Stimulated activated memory B cell treated with anti-CD40 and anti-IgM and Interleukin-4, amounts not matched to agents 10 μg/mL and 1 μg/mL and 100 μg/mL, for 72 hours (primary cell): ENCODE measurements around the gene TRIP6.

Experiments used
- ATAC-seq: fragments of 150-1000 bp; cut with Tn5 transposase; 2 replicates; pipeline ENCODE4 v1.10.0; 2021
- H3K27ac Mint-ChIP-seq: one replicate; pipeline ENCODE4 v1.8.0; 2022; ENCODE audit warnings: mild to moderate bottlenecking, mixed read lengths
- H3K27me3 Mint-ChIP-seq: one replicate; pipeline ENCODE4 v1.8.0; 2022; ENCODE audit warnings: mixed read lengths
- H3K36me3 Mint-ChIP-seq: one replicate; pipeline ENCODE4 v1.8.0; 2022; ENCODE audit warnings: mixed read lengths
- H3K4me1 Mint-ChIP-seq: one replicate; pipeline ENCODE4 v1.8.0; 2022; ENCODE audit warnings: mixed read lengths
- H3K4me3 Mint-ChIP-seq: one replicate; pipeline ENCODE4 v1.8.0; 2022; ENCODE audit warnings: mild to moderate bottlenecking, moderate library complexity, mixed read lengths
- H3K9me3 Mint-ChIP-seq: one replicate; pipeline ENCODE4 v1.8.0; 2022; ENCODE audit warnings: mixed read lengths

Gene TRIP6, protein sequence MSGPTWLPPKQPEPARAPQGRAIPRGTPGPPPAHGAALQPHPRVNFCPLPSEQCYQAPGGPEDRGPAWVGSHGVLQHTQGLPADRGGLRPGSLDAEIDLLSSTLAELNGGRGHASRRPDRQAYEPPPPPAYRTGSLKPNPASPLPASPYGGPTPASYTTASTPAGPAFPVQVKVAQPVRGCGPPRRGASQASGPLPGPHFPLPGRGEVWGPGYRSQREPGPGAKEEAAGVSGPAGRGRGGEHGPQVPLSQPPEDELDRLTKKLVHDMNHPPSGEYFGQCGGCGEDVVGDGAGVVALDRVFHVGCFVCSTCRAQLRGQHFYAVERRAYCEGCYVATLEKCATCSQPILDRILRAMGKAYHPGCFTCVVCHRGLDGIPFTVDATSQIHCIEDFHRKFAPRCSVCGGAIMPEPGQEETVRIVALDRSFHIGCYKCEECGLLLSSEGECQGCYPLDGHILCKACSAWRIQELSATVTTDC

DNA sequence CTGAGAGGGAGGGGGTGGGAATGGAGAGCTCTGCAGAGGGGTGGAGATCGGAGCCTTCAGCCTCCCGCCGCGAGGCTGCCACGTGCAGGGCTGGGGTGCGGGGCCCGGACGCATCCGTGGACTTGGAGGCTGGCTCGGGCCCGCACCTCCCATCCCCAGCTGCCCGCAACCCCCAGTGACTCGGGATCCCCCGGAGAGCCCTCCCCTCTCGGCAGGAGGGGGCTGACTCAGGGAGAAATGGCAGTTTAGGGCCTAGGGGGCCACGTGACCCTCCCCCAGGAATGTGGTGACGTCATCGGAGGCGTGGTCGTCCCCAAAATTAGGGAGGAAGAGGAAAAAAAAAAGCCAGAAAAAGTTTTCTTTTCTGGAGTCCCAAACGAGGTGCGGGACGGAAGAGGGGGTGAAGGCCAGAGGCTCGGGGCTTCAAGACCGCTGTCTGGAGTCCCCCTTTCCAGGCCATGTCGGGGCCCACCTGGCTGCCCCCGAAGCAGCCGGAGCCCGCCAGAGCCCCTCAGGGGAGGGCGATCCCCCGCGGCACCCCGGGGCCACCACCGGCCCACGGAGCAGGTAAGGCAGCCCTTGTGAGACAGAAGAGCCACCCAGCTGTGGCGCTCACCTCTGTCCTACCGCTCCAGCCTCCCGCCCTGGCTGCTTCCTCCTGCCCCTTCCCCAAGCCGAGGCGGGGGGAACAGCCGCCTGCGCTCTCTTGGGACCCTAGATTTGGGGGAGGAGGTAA is at the start of gene TRIP6:
Gene TRIP6 (plus strand): TSS at position 348 of the 736 bp plus-strand sequence. CDS start 111 bp downstream, at position 459.
- Mint-ChIP-seq H3K9me3 (no peaks in the 10 kb centered on the region), H3K27ac (peak within 1 kb of the TSS; percentile 96), H3K4me1 (peaks cover 26% of the 10 kb centered on the region), H3K4me3 (peak within 1 kb of the TSS; percentile 87), H3K27me3 (no peaks in the 10 kb centered on the region), H3K36me3 (peaks cover 40% of the 10 kb centered on the region)
- peak; percentile 65 for ATAC-seq

DNA sequence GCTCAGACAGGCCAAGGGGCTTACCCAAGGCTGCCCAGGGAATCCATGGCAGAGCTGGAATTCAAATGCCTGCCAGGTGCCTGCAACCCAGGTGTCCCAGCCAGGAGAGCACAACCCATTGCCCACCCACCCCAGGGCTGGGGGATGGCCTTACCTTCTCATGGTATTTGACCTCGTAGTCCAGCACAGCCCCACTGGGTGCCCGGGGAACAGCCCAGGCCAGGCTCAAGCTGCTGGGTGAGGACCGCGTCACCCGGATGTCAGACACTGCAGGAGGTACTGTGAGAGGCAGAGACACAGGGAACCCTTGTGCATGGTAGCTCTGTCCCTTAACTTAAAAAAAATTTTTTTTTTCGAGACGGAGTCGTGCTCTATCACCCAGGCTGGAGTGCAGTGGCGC is 48.8 kb upstream of the TRIP6 start:
- no peak overlapping the region for H3K27ac Mint-ChIP-seq
- no peaks in the 10 kb centered on the region for H3K4me1 Mint-ChIP-seq
- H3K36me3 Mint-ChIP-seq, result no peaks in the 10 kb centered on the region
- no peak overlapping the region for H3K4me3 Mint-ChIP-seq
- ATAC-seq, result no peak
- H3K27me3 Mint-ChIP-seq, result peaks cover 8% of the 10 kb centered on the region
- no peaks in the 10 kb centered on the region for H3K9me3 Mint-ChIP-seq

DNA sequence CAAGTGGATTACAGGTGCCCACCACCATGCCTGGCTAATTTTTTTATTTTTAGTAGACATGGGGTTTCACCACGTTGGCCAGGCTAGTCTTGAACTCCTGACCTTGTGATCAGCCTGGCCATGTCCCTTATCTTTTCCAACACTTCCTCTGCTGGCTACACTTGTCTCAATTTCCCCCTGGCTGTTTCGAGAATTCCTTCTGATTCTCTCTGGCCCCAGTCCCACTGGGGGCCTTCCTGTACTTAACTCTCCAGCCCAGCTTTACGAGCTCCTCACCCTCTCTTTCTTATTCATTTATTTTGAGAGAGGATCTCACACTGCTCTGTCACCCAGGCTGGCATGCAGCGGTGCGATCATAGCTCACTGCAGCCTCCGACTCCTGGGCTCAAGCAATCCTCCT is 48.4 kb upstream of the TRIP6 start:
- no peak for ATAC-seq
- no peak overlapping the region for H3K27ac Mint-ChIP-seq
- H3K36me3 Mint-ChIP-seq, result no peaks in the 10 kb centered on the region
- H3K9me3 Mint-ChIP-seq, result no peaks in the 10 kb centered on the region
- H3K4me1 Mint-ChIP-seq, result no peaks in the 10 kb centered on the region
- no peak overlapping the region for H3K4me3 Mint-ChIP-seq
- H3K27me3 Mint-ChIP-seq, result peaks cover 13% of the 10 kb centered on the region

DNA sequence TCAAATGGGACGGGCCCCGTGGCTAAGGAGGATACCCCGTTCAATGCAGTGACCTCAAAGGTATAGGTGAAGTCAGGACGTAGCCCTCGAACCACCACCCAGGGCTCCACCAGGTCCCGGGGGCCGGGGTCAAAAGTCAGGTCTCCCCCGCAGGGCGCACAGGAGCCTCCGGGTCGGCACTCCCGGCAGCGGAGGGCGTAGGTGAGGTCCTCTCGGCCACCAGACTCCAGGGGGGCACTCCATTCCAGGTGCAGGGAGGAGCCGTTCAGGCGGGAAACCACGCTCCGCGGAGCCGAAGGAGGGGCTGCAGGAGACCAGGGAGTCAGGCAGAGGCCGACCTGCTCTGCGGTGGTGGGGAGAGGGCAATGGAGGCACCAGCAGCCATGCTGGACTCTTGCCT is 47.6 kb upstream of the TRIP6 start:
- no peak for ATAC-seq
- Mint-ChIP-seq H3K27ac (no peak overlapping the region), H3K4me1 (no peaks in the 10 kb centered on the region)

DNA sequence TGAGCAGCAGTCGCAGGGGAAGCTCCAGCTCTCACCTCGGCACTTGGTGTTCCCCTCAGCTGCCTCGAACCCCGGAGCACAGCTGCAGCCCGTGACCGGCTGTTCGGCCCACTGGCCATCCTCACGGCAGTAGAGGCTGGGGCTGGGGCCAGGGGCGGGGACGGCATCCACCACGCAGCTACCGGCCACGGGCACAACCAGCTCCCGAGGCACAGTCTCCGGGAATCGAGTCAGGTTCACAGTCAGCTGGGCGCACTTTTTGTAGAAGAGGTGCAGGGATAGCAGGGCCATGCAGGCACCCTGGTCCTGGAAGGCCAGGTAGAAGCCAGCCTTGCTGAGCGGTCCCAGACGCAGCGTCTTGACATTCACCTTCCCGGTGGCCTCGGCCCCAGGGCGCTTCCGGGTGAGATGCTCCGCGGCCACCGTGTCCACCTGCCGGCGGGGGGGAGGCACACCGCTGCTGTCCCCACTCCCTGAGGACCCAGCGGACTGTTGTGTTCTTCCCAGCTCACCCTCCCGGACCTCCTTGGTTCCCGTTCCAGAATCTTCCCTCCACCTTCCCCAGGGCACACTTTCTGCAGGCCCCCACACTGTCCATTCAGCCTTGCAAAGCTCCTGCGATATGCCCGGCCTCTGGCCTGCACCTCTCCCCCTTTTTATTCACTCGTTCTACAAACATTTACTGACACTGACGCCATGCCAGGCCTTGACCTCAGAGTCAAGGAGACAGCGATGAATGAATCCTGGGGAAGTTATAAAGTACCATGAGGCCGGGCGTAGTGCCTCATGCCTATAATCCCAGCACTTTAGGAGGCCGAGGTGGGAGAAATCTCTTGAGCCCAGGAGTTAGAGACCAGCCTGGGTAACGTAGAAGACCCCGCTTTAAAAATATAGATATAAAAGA is 44.7 kb upstream of the TRIP6 start:
- H3K9me3 Mint-ChIP-seq, result no peaks in the 10 kb centered on the region
- H3K27ac Mint-ChIP-seq, result no peak overlapping the region
- no peak overlapping the region for H3K4me3 Mint-ChIP-seq
- peaks cover 45% of the 10 kb centered on the region for H3K27me3 Mint-ChIP-seq
- H3K4me1 Mint-ChIP-seq, result peaks cover 17% of the 10 kb centered on the region
- no peak for ATAC-seq
- no peaks in the 10 kb centered on the region for H3K36me3 Mint-ChIP-seq

More for the DNA sequence above, 47.6 kb upstream of the TRIP6 start:
- H3K4me3 Mint-ChIP-seq, result no peak overlapping the region
- no peaks in the 10 kb centered on the region for H3K9me3 Mint-ChIP-seq
- no peaks in the 10 kb centered on the region for H3K36me3 Mint-ChIP-seq
- peaks cover 20% of the 10 kb centered on the region for H3K27me3 Mint-ChIP-seq

DNA sequence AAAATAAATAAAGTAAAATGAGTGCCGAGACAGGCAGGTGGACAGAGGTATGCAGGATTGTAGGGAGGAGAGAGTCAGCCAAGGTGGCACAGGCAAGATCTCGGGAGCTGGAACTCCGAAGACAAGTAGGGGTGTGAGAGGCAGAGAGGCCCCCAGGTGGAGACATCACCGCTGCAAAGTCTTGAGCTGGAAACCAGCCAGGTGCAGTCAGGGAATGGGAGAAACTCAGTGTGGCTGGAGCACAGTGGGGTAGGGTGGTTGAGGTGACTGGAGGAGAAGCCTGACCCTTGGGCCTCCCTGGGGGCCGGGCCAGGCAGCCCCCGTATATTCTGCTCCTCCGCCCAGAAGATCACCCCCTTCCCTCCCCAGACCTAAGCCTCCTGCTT is 44.1 kb upstream of the TRIP6 start:
- H3K9me3 Mint-ChIP-seq, result no peaks in the 10 kb centered on the region
- no peak overlapping the region for H3K27ac Mint-ChIP-seq
- no peak for ATAC-seq
- peaks cover 51% of the 10 kb centered on the region for H3K27me3 Mint-ChIP-seq
- no peak overlapping the region for H3K4me3 Mint-ChIP-seq
- peaks cover 23% of the 10 kb centered on the region for H3K4me1 Mint-ChIP-seq
- no peaks in the 10 kb centered on the region for H3K36me3 Mint-ChIP-seq

DNA sequence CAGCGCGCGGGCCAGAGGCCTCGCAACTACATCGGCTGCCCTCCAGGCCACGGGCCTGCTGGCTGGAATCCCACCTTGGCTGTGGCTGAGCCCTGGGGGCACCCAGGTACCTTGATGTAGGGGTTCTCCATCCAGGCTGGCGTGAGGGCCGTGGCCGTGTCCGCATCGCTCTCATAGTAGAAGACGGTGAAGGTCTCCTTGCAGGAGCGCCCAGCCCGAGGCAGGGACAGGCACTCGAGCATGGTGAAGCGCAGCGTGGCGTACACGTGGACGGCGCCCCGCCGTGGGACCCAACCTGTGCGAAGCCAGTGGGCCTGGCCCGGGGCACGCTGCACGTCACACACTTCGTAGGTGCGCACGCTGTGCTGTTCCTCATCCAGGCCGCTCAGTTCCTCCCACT is 43.7 kb upstream of the TRIP6 start:
- no peaks in the 10 kb centered on the region for H3K9me3 Mint-ChIP-seq
- H3K4me1 Mint-ChIP-seq, result peaks cover 24% of the 10 kb centered on the region
- no peak for ATAC-seq
- H3K27me3 Mint-ChIP-seq, result peaks cover 55% of the 10 kb centered on the region
- H3K27ac Mint-ChIP-seq, result no peak overlapping the region
- no peaks in the 10 kb centered on the region for H3K36me3 Mint-ChIP-seq
- no peak overlapping the region for H3K4me3 Mint-ChIP-seq

DNA sequence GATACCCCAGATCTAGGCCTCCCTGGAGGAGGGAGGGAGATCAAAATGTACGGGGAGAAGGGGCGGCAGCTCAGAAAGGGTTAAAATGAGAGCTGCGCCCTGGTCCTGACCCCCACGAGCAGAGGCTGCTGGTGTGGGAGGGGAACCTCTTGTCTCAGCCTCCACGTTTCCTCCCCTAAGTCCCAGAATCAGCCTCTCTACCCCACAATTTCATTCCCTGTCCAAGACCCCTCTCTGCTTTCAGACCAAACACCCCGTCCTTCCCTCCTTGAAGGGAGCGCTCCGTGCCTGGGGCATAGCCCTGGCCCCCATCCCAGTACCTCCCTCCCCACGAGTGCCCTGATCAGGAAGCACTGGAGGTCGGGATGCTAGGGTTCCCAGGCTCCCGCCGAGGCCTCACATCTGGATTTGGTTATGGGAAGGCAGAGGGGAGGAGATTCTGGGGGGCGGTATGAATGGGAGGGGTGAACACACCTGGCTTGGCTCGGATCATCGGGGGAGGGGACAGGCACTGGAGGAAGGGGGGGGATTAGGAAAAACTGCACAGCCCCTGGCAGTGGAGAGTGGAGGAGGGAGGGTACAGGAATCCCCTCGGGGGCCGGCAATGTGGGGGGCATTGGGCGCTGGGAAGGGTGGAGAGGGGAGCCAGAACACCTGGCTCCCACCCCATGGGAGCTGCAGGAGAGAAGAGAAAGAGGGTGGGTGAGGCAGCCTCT is 42.5 kb upstream of the TRIP6 start:
- Mint-ChIP-seq H3K27me3 (peaks cover 66% of the 10 kb centered on the region), H3K27ac (no peak overlapping the region), H3K36me3 (no peaks in the 10 kb centered on the region), H3K9me3 (no peaks in the 10 kb centered on the region), H3K4me1 (peaks cover 24% of the 10 kb centered on the region), H3K4me3 (no peak overlapping the region)
- ATAC-seq, result no peak

DNA sequence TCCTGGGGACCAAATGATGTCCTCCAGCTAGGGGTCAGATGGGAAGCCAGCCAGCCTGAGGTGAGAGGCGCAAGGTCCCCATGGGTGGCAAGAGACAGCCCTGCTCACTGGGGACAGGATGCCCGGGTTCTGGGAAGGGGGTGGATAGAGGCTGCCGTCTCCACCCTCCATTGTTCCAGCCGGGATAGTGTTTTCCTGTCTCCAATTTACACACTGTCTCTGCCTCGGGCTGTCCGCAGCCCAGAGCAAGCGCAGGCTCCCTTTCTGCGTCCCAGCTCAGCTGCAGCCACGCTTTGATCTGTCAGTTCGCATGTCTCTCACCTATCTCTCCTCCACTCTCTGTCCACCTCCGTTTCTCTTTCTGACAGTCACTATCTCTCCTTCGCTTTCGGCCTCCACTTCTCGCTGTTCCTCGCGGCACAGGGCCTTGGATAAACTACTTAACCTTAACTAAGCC is 41.9 kb upstream of the TRIP6 start:
- Mint-ChIP-seq H3K36me3 (no peaks in the 10 kb centered on the region), H3K4me3 (no peak overlapping the region), H3K4me1 (peaks cover 24% of the 10 kb centered on the region), H3K27ac (no peak overlapping the region), H3K27me3 (peaks cover 69% of the 10 kb centered on the region), H3K9me3 (no peaks in the 10 kb centered on the region)
- no peak for ATAC-seq

DNA sequence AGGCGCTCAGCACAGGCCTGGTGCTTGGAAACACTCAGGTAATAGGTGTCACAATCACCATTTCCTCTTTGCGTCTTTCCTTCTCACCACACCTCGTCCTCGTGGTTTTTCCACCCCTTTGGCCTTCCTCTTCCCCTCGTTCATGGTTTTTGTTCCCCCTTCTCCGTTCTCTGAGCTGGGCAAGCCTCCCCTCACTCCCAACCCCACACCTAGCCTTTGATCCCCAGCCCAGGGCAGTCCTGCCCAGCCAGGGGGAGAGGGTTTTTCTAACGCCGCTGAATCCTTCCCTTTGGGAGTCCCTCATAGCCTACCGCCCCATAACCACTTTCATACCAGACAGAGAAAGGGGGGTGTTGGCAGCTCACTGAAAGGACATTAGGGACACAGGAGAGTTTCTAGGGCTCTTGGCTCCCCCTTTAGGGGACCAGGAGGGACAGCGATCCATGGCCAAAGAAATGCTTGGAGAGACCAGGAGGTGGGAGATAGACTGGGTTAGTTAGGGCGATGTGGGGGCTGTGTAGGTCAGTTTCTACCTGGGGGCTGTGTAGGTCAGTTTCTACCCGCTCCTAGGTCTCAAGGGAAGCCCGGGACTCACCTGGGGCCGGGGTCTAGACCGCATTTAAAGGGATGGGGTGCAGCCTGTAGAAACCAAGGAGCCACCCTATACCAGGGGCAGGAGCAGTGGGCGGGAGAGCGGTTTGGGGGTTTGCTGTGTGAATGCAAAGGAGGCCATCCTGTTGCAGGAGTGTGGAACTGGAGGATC is 41.3 kb upstream of the TRIP6 start:
- no peak overlapping the region for H3K27ac Mint-ChIP-seq
- peaks cover 24% of the 10 kb centered on the region for H3K4me1 Mint-ChIP-seq
- no peaks in the 10 kb centered on the region for H3K36me3 Mint-ChIP-seq
- H3K9me3 Mint-ChIP-seq, result no peaks in the 10 kb centered on the region
- ATAC-seq, result no peak
- H3K27me3 Mint-ChIP-seq, result peaks cover 69% of the 10 kb centered on the region
- peak overlapping the region; percentile 59 for H3K4me3 Mint-ChIP-seq

DNA sequence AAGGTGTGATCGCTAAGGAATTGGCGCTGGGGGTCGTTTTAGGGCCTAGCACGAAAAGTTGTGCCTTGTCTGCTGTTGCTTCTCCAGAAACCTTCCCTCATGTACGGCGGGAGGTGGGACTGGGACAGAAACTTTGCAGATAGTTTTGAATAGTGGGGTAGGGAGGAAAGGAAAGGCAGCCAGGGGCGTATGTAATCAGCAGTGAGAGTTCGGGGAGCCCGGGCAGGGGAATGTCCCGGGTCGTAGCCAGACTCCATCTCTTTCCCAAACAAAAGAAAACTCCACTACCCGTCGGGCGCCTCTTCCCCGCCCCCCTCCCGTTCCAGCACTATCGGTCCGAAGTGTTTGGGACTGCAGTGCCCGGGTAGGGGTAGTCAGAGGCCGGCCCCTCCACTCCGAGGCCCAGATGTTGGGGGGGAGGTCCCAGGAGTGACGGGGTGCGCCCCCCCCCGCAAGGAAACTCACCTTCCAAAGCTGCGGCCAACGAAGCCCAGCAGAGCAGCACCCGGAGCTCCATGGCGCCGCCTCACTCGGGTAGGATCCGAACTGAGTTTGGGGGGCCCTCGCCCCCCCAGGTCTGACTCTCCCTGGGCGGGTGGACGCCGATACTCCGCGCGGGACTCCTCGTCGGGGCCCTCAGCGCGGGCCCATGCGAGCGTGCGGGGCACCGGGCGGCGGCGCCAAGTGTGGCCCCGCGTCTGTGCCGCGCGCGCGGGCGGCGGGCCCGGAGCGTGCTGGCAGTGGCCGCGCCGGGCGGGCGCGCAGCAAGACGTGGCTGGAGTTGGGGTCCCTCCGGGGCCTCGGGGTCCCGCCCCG is 40.5 kb upstream of the TRIP6 start:
- Mint-ChIP-seq H3K36me3 (no peaks in the 10 kb centered on the region), H3K27ac (no peak overlapping the region), H3K4me3 (peak overlapping the region; percentile 59), H3K4me1 (peaks cover 24% of the 10 kb centered on the region), H3K9me3 (no peaks in the 10 kb centered on the region), H3K27me3 (peaks cover 69% of the 10 kb centered on the region)
- peak; percentile 50 for ATAC-seq

DNA sequence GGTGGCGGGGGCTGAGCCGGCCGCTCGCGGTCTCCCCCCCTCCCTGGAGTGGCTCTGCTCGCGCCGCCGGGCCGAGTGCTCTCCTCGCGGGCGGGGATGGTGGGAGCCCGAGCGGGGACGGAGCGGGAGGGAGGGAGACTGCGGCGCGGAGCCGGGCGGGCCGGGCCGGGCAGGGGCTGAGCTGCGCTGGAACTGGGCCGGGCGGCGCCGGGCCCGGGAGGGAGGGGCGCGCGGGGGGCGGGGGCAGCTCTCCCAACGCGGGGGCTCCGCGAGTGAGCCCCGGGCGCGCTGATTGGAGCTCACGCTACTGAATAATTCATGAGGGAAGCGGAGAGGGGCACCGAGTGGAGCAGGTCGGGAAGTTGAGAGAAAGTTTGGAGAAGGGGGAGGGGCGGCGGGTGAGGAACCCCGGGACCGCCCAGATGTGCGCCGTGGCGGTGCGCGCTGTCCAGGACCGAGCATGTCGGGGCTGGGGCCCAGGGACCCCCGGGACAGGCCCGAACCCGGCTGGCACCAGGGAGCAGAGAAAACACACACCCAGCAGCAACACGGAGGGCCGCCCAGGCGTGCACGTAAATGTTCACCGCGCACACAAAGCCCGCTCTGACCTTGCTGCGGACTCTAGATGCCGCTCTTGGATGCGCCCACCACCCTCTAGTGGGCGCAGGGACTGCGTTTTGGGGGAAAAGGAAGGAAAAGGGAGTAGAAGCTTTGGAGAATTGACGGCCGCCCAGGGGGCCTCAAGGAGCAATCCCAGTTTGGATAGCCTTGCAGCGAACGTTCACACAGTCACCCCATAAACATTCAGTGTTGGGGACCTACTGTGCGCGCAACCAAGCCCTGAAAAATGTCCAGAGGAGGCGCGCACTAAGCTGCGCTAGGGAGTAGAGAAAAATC is 39.6 kb upstream of the TRIP6 start, which contains the start of gene EPHB4:
Gene EPHB4 (minus strand): TSS at position 194 of the 897 bp plus-strand sequence. CDS start 493 bp downstream, outside the sequence.
- H3K27me3 Mint-ChIP-seq, result peaks cover 69% of the 10 kb centered on the region

More for the DNA sequence above, 39.6 kb upstream of the TRIP6 start, which contains the start of gene EPHB4:
- no peak within 1 kb of the TSS for H3K27ac Mint-ChIP-seq
- H3K4me3 Mint-ChIP-seq, result peak within 1 kb of the TSS; percentile 68
- no peaks in the 10 kb centered on the region for H3K9me3 Mint-ChIP-seq
- H3K36me3 Mint-ChIP-seq, result no peaks in the 10 kb centered on the region
- peaks cover 24% of the 10 kb centered on the region for H3K4me1 Mint-ChIP-seq
- peak; percentile 50 for ATAC-seq
